ENCODE data around the gene AOPEP.

DNA sequence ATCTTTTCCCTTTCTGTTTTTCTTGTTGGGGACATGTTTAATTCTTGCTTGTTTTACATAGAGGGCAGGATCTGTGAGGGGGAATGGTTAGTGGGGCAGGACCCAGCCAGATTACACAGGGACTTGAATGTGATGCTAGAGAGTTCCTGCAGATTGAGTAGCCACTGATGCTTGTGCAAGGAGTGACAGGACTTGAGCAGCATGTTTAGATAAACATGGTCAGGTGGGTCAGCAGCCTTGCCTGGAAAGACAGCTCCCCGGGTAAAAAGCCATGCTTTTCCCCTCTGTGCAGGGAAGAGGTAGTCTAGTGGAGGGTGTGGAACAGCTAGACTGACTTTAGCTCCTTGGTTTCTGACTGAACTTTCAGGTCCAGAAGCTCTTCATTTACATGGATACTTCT is 261.2 kb downstream of the AOPEP start:
- TF ChIP-seq POLR2A (IDR thresholded peaks at IDR 0.05) (no peak), POLR2AphosphoS5 (IDR thresholded peaks at IDR 0.05) (no peak)

Data from spleen (tissue), 3 donors.